GM12875 (cell line): Measurements from ENCODE around the gene CLEC4G.

Experiments used
- H3K4me3 ChIP-seq: one replicate; pipeline ENCODE4 v1.5.1; 2011; ENCODE audit warnings: low read depth, low read length, control low read depth
- TF ChIP-seq, protein P1 (sequence below): IDR thresholded peaks from 2 replicates; pipeline ENCODE4 v1.5.1; 2011; ENCODE audit warnings: low read depth, mild to moderate bottlenecking, control low read depth, inconsistent platforms, low read length, moderate library complexity, borderline replicate concordance; ENCODE audit not compliant: insufficient read depth

CLEC4G gene

DNA sequence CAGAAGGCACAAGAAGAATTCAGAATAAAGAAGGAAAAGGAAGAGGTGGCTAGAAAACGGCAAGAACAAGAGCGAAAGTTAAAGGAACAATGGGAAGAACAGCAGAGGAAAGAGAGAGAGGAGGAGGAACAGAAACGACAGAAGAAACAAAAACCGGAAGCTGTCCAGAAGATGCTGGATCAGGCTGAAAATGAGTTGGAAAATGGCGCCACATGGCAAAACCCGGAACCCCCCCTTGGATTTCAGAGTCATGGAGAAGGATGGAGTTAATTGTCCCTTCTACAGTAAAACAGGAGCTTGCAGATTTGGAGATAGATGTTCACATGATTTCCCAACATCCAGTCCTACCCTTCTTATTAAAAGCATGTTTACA is 8.8 kb upstream of the CLEC4G start:
- H3K4me3 ChIP-seq: no peak overlapping the region
- TF ChIP-seq, protein P1, sequence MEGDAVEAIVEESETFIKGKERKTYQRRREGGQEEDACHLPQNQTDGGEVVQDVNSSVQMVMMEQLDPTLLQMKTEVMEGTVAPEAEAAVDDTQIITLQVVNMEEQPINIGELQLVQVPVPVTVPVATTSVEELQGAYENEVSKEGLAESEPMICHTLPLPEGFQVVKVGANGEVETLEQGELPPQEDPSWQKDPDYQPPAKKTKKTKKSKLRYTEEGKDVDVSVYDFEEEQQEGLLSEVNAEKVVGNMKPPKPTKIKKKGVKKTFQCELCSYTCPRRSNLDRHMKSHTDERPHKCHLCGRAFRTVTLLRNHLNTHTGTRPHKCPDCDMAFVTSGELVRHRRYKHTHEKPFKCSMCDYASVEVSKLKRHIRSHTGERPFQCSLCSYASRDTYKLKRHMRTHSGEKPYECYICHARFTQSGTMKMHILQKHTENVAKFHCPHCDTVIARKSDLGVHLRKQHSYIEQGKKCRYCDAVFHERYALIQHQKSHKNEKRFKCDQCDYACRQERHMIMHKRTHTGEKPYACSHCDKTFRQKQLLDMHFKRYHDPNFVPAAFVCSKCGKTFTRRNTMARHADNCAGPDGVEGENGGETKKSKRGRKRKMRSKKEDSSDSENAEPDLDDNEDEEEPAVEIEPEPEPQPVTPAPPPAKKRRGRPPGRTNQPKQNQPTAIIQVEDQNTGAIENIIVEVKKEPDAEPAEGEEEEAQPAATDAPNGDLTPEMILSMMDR: no peak

DNA sequence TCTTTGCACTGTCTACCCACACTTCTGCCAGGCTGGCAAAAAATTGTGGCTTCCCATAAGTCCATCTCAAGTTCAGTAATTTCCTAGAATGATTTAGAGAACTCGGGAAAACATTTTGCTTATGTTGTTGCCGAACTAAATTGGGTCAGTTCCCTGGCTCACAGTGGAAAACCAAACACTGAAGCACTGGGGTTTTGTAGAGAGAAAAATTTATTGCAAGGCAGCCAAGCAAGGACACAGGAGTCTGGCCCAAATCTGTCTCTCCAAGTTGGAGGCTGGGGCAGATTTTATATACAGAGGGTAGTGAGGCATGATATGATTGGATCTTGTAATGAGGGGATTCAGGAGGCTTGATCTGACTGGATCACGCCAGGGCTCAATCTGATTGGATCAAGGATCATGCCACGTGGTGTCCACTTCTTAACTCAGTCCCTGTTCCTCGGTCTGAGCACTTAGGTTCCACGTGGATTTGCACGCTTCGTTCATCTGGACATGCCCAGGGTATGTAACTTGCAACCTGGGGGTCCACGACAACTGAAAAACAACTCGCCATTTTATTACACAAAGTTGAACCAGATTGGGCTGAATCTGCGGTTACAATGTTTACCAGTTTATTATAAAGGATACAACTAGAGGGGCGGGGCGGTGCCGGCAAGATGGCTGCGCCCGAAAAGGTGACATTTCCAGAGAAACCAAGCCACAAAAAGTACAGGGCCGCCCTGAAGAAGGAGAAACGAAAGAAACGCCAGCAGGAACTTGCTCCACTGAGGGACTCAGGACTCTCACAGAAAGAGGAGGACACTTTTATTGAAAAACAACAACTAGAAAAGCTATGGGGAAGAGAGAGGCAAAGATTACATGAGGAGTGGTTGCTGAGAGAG is 8.1 kb upstream of the CLEC4G start:
- no peak overlapping the region for H3K4me3 ChIP-seq
- TF ChIP-seq, protein P1: no peak

DNA sequence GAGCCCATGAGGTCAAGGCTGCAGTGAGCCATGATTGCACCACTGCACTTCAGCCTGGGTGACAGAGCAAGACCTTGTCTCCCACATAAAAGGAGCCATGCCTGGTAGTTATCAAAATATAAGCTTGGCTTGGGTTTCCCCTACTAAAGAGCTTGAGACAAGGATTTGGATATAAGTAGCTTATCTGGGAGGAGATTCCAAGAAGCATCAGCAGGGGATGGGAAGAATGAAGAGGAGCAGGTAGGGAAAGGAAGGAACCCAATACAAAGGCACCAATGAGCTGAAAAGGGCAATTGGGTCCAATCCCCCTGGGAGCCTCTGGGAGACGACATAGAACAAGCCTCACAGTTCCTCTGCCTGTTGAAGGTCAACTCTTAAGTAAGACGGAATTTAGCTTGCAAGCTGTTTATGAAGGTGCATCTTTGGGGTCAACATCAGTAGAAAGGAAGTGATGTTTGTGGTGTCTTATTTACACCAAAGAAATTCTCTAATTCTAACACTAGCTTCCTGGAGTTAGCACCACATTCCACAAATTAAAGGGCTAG is 7.4 kb upstream of the CLEC4G start:
- TF ChIP-seq, protein P1: no peak
- no peak overlapping the region for H3K4me3 ChIP-seq

DNA sequence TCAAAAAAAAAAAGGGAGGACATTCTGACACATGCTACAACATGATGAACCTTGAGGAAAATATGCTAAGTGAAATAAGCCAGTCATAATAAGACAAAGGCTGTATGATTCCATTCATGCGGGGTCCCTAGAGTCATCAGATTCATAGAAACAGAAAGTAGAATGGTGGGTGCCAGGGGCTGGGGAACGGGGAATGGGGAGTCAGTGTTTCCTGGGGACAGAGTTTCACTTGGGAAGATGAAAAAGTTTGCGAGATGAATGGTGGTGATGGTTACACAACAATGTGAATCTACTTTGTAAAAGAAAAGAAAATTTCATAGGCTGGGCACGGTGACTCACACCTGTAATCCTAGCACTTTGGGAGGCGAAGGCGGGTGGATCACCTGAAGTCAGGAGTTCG is 6.1 kb upstream of the CLEC4G start:
- no peak overlapping the region for H3K4me3 ChIP-seq
- TF ChIP-seq, protein P1: no peak

DNA sequence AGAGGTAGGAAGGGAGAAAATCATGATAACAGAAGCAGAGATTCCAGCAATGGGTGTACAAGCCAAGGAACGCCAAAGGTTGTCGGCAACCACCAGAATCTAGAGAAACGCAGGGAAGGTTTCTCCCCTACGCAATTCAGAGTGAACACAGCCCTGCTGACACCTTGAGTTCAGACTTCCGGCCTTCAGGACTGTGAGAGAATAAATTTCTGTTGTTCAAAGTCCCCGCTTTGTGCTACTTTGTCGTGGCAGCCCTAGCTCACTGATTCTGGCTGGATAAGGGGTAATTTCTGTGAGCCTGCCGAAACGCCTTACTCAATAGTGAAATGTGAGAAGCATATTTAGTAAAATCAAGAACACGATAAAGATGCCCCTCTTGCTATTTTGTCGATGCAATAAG is 5.3 kb upstream of the CLEC4G start:
- no peak overlapping the region for H3K4me3 ChIP-seq
- TF ChIP-seq, protein P1: no peak

DNA sequence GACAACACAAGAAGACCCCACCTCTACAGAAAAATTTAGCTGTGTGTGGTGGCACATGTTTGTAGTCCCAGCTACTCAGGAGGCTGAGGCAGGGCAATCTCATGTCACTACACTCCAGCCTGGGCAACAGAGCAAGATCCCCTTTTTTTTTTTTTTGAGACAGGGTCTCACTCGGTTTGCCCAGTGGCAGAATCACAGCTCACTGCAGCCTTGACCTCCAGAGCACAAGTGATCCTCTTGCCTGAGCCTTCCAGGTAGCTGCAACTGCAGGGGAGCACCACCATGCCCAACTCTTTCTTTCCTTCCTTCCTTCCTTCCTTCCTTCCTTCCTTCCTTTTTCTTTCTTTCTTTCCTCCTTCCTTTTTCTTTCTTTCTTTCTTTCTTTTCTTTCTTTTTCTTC is 4.2 kb upstream of the CLEC4G start:
- TF ChIP-seq, protein P1: no peak
- no peak overlapping the region for H3K4me3 ChIP-seq
